Fibroblast of skin of left biceps (primary cell): ENCODE results near the gene C2orf80.
"Not testable (repeated sequence)": the region's sequence is repeated elsewhere in the genome, so short reads cannot be mapped to it uniquely, and the experiment has no call there.

Experiments used
- DNase-seq, 2 experiments: peaks; one replicate each; pipeline ENCODE4 v3.0.0-alpha.2; 2013; ENCODE audit warnings: low read depth in 2 of 2

C2orf80 gene

GRCh38 chr2:208179028-208179609, 10.7 kb downstream of the C2orf80 start:
- DNase-seq = no peak

- DNase-seq = no peak
Measured at GRCh38 chr2:208175840-208176153, 14.0 kb downstream of the C2orf80 start.

GRCh38 chr2:208175069-208175839, 14.6 kb downstream of the C2orf80 start:
- peak; percentile 42 to 49 for DNase-seq

GRCh38 chr2:208174144-208174543, 15.7 kb downstream of the C2orf80 start:
- DNase-seq = no peak

GRCh38 chr2:208172125-208172524, 17.7 kb downstream of the C2orf80 start:
- DNase-seq = no peak

- no peak for DNase-seq
Measured at GRCh38 chr2:208164951-208165755, 24.7 kb downstream of the C2orf80 start.

GRCh38 chr2:208163489-208163888, 26.3 kb downstream of the C2orf80 start, which contains the start of gene CRYGA:
TSS of gene CRYGA (minus strand) at chr2:208163589. CDS start at chr2:208163556, 33 bp downstream.
- no peak for DNase-seq

- DNase-seq = no peak
Measured at GRCh38 chr2:208156439-208156838, 33.4 kb downstream of the C2orf80 start.

GRCh38 chr2:208153156-208153555, 36.7 kb downstream of the C2orf80 start:
- no peak for DNase-seq

- DNase-seq = no peak
Measured at GRCh38 chr2:208150956-208151355, 38.9 kb downstream of the C2orf80 start.

GRCh38 chr2:208150094-208150493, 39.7 kb downstream of the C2orf80 start:
- no peak for DNase-seq

GRCh38 chr2:208148803-208149202, 41.0 kb downstream of the C2orf80 start:
- DNase-seq = no peak

- DNase-seq = no peak
Measured at GRCh38 chr2:208147759-208148158, 42.1 kb downstream of the C2orf80 start.

- DNase-seq = no peak
Measured at GRCh38 chr2:208147008-208147407, 42.8 kb downstream of the C2orf80 start.

- no peak for DNase-seq
Measured at GRCh38 chr2:208146006-208146405, 43.8 kb downstream of the C2orf80 start, which contains the start of gene CRYGB. TSS of gene CRYGB (minus strand) at chr2:208146158. CDS start at chr2:208146120, 38 bp downstream.

GRCh38 chr2:208142925-208143799, 46.7 kb downstream of the C2orf80 start:
- DNase-seq = no peak

GRCh38 chr2:208142240-208142924, 47.4 kb downstream of the C2orf80 start:
- DNase-seq = peak in 1 of 2 experiments; percentile 4

GRCh38 chr2:208139447-208139846, 50.4 kb downstream of the C2orf80 start:
- no peak for DNase-seq

- DNase-seq = not testable (repeated sequence)
Measured at GRCh38 chr2:208138334-208138733, 51.5 kb downstream of the C2orf80 start.

- DNase-seq = no peak
Measured at GRCh38 chr2:208136716-208137094, 53.1 kb downstream of the C2orf80 start.
